H9 (cell line): Measurements from ENCODE around the gene TIMM13. TPM values are rescaled to one million over a fixed set of nuclear protein-coding genes. Genes with fewer than 3 reads are reported as not detected.

Experiments
- DNase-seq: peaks from one replicate; pipeline ENCODE4 v3.0.0-alpha.2; 2017
- H2AFZ ChIP-seq: one replicate; pipeline ENCODE4 v1.6.1; 2013; ENCODE audit warnings: mild to moderate bottlenecking, low read length, control low read depth, moderate library complexity
- H2AK5ac ChIP-seq: 2 replicates; pipeline ENCODE4 v1.6.1; 2013; ENCODE audit warnings: low read length, control low read depth, mixed read lengths; ENCODE audit not compliant: insufficient read length
- H2BK120ac ChIP-seq: one replicate; pipeline ENCODE4 v1.6.1; 2013; ENCODE audit warnings: low read depth, mild to moderate bottlenecking, low read length, control low read depth, inconsistent platforms; ENCODE audit not compliant: poor library complexity, severe bottlenecking
- H2BK12ac ChIP-seq: 2 replicates; pipeline ENCODE4 v1.6.1; 2013; ENCODE audit warnings: low read length, control low read depth, mixed read lengths, low read depth; ENCODE audit not compliant: insufficient read length
- H2BK15ac ChIP-seq: 2 replicates; pipeline ENCODE4 v1.6.1; 2013; ENCODE audit warnings: low read depth, low read length, control low read depth
- H2BK20ac ChIP-seq: one replicate; pipeline ENCODE4 v1.6.1; 2013; ENCODE audit warnings: low read depth, mild to moderate bottlenecking, low read length, control low read depth, inconsistent platforms; ENCODE audit not compliant: poor library complexity, severe bottlenecking
- H2BK5ac ChIP-seq: 2 replicates; pipeline ENCODE4 v1.6.1; 2013; ENCODE audit warnings: low read length, control low read depth, mixed read lengths; ENCODE audit not compliant: insufficient read length
- H3K14ac ChIP-seq: 2 replicates; pipeline ENCODE4 v1.6.1; 2013; ENCODE audit warnings: low read length, control low read depth; ENCODE audit not compliant: insufficient read depth
- H3K18ac ChIP-seq: 2 replicates; pipeline ENCODE4 v1.6.1; 2013; ENCODE audit warnings: low read depth, mild to moderate bottlenecking, mixed read lengths, low read length, control low read depth; ENCODE audit not compliant: insufficient read length
- H3K23ac ChIP-seq: 2 replicates; pipeline ENCODE4 v1.6.1; 2013; ENCODE audit warnings: low read length, control low read depth, mixed read lengths, low read depth; ENCODE audit not compliant: insufficient read length
- H3K23me2 ChIP-seq: 2 replicates; pipeline ENCODE4 v1.6.1; 2013; ENCODE audit warnings: low read depth, mild to moderate bottlenecking, mixed read lengths, low read length, control low read depth; ENCODE audit not compliant: insufficient read length, poor library complexity, severe bottlenecking
- H3K27ac ChIP-seq: 2 replicates; pipeline ENCODE4 v1.5.1; 2013; ENCODE audit warnings: low read length, control low read depth, mixed read lengths, low read depth; ENCODE audit not compliant: insufficient read length
- H3K27me3 ChIP-seq: 2 replicates; pipeline ENCODE4 v1.6.1; 2013; ENCODE audit warnings: low read length, control low read depth, inconsistent platforms; ENCODE audit not compliant: insufficient read depth
- H3K4ac ChIP-seq: 2 replicates; pipeline ENCODE4 v1.6.1; 2013; ENCODE audit warnings: low read depth, mild to moderate bottlenecking, control low read depth, inconsistent platforms, low read length, moderate library complexity
- H3K4me1 ChIP-seq: 2 replicates; pipeline ENCODE4 v1.6.1; 2013; ENCODE audit warnings: low read length, control low read depth, inconsistent platforms; ENCODE audit not compliant: insufficient read depth
- H3K4me2 ChIP-seq: 2 replicates; pipeline ENCODE4 v1.6.1; 2013; ENCODE audit warnings: low read length, control low read depth, mixed read lengths; ENCODE audit not compliant: insufficient read length, insufficient read depth
- H3K56ac ChIP-seq: 2 replicates; pipeline ENCODE4 v1.6.1; 2013; ENCODE audit warnings: low read depth, mild to moderate bottlenecking, mixed read lengths, low read length, control low read depth; ENCODE audit not compliant: insufficient read length
- H3K79me1 ChIP-seq: 2 replicates; pipeline ENCODE4 v1.6.1; 2013; ENCODE audit warnings: low read depth, mild to moderate bottlenecking, moderate library complexity, low read length, control low read depth, inconsistent platforms; ENCODE audit not compliant: insufficient read depth, poor library complexity, severe bottlenecking
- H3K79me2 ChIP-seq: 2 replicates; pipeline ENCODE4 v1.6.1; 2013; ENCODE audit warnings: low read length, control low read depth, inconsistent platforms; ENCODE audit not compliant: insufficient read depth
- H3K9ac ChIP-seq: 2 replicates; pipeline ENCODE4 v1.6.1; 2013; ENCODE audit warnings: low read length, control low read depth, mixed read lengths; ENCODE audit not compliant: insufficient read length; ENCODE audit errors: extremely low read depth
- H3K9me3 ChIP-seq: one replicate; pipeline ENCODE4 v1.6.1; 2013; ENCODE audit warnings: low read depth, low read length, inconsistent platforms; ENCODE audit not compliant: control insufficient read depth
- H3T11ph ChIP-seq: one replicate; pipeline ENCODE4 v1.6.1; 2013; ENCODE audit warnings: mild to moderate bottlenecking, low read length, control low read depth, inconsistent platforms
- H4K20me1 ChIP-seq: one replicate; pipeline ENCODE4 v1.6.1; 2013; ENCODE audit not compliant: control insufficient read depth, insufficient read length, insufficient read depth
- H4K5ac ChIP-seq: 2 replicates; pipeline ENCODE4 v1.6.1; 2013; ENCODE audit warnings: low read depth, mild to moderate bottlenecking, mixed read lengths, low read length, control low read depth; ENCODE audit not compliant: insufficient read length
- H4K8ac ChIP-seq: replicated peaks from 2 replicates; pipeline ENCODE4 v1.6.1; 2013; ENCODE audit warnings: low read length, control low read depth, mixed read lengths, low read depth; ENCODE audit not compliant: insufficient read length
- H4K91ac ChIP-seq: 2 replicates; pipeline ENCODE4 v1.6.1; 2013; ENCODE audit warnings: low read depth, mild to moderate bottlenecking, moderate library complexity, mixed read lengths, low read length, control low read depth; ENCODE audit not compliant: insufficient read length
- H3K27ac Mint-ChIP-seq, 3 experiments: 2 replicates in 2 of 3; 3 replicates in 1 of 3; pipeline ENCODE4 v1.8.0; 2020 to 2021; ENCODE audit warnings: mixed read lengths in 3 of 3, mild to moderate bottlenecking in 1 of 3, moderate library complexity in 1 of 3
- H3K27me3 Mint-ChIP-seq: 2 replicates; pipeline ENCODE4 v1.8.0; 2021; ENCODE audit warnings: low read depth, mild to moderate bottlenecking, moderate library complexity, mixed read lengths
- H3K36me3 Mint-ChIP-seq, 3 experiments: 2 replicates in 2 of 3; 3 replicates in 1 of 3; pipeline ENCODE4 v1.8.0; 2020 to 2021; ENCODE audit warnings: low read depth in 3 of 3, mixed read lengths in 3 of 3; ENCODE audit not compliant: insufficient read depth in 1 of 3
- H3K4me1 Mint-ChIP-seq, 2 experiments: 2 replicates each; pipeline ENCODE4 v1.8.0; 2020; ENCODE audit warnings: mixed read lengths in 2 of 2
- H3K4me3 Mint-ChIP-seq, 2 experiments: 2 replicates in 1 of 2; 3 replicates in 1 of 2; pipeline ENCODE4 v1.8.0; 2020 to 2021; ENCODE audit warnings: mild to moderate bottlenecking in 2 of 2, mixed read lengths in 2 of 2, moderate library complexity in 1 of 2
- H3K9me3 Mint-ChIP-seq, 2 experiments: 2 replicates in 1 of 2; 3 replicates in 1 of 2; pipeline ENCODE4 v1.8.0; 2020; ENCODE audit warnings: mild to moderate bottlenecking in 2 of 2, mixed read lengths in 2 of 2, moderate library complexity in 1 of 2
- WGBS: extraction: QIAGEN DNeasy Blood & Tissue Kit; methylation state at CpG from one replicate; pipeline ENCODE4 v1.1.7; 2013; ENCODE audit warnings: missing lambda C conversion rate, low lambda C conversion rate, mixed read lengths; ENCODE audit not compliant: insufficient read length; ENCODE audit errors: extremely low coverage; 5-methylcytosine and 5-hydroxymethylcytosine counted together
- total RNA-seq: library from RNA; stranded (reverse); gene quantifications from 2 replicates; pipeline ENCODE4 v1.2.1, GENCODE V29; 2021
- TF ChIP-seq, protein P1 (sequence below): fragments of 200-600 bp; sonication (generic); conservative IDR thresholded peaks from 3 replicates; pipeline ENCODE4 v1.8.0; 2021; ENCODE audit warnings: antibody characterized with exemption, mild to moderate bottlenecking

The TIMM13 gene
- total RNA-seq, 1 experiment from 2014 or later, result 214 TPM

DNA sequence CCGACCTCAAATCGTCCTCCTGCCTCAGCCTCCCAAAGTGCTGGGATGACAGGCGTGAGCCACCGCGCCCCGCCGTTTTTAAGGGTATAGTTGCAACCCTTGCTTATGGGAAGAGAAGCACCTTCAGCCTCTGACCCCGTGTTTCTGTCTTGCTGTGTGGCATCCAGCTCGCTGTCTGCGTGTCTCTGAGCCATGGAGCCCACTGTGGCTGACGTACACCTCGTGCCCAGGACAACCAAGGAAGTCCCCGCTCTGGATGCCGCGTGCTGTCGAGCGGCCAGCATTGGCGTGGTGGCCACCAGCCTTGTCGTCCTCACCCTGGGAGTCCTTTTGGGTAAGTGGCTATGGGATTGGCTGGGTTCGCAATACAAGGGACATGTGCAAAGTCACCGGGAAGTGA lies 37.8 kb downstream of the TIMM13 start:
- H4K91ac ChIP-seq, result no peak overlapping the region
- no peak overlapping the region for H3T11ph ChIP-seq
- H3K9ac ChIP-seq, result no peak overlapping the region
- Mint-ChIP-seq H3K4me1 (peaks cover 0 to 3% of the 10 kb centered on the region in 2 experiments; a peak in 2 of 4 replicates), H3K9me3 (0 out of 5 replicates have a peak, but pooled peaks cover 0 to 4% of the 10 kb centered on the region in 2 experiments), H3K36me3 (no peaks in the 10 kb centered on the region), H3K4me3 (no peak overlapping the region), H3K27ac (no peak overlapping the region; a peak in 1 of 7 replicates), H3K27me3 (peaks cover 46% of the 10 kb centered on the region)
- no peaks in the 10 kb centered on the region for H4K20me1 ChIP-seq
- H4K8ac ChIP-seq, result no peak overlapping the region
- no peak overlapping the region for H2BK5ac ChIP-seq
- H3K23me2 ChIP-seq, result no peaks in the 10 kb centered on the region
- no peak overlapping the region for H3K27ac ChIP-seq
- no peak overlapping the region for H3K23ac ChIP-seq
- H3K27me3 ChIP-seq, result no peaks in the 10 kb centered on the region; the same call in 1 of the 2 replicates
- no peaks in the 10 kb centered on the region for H3K79me2 ChIP-seq
- TF ChIP-seq, protein P1, sequence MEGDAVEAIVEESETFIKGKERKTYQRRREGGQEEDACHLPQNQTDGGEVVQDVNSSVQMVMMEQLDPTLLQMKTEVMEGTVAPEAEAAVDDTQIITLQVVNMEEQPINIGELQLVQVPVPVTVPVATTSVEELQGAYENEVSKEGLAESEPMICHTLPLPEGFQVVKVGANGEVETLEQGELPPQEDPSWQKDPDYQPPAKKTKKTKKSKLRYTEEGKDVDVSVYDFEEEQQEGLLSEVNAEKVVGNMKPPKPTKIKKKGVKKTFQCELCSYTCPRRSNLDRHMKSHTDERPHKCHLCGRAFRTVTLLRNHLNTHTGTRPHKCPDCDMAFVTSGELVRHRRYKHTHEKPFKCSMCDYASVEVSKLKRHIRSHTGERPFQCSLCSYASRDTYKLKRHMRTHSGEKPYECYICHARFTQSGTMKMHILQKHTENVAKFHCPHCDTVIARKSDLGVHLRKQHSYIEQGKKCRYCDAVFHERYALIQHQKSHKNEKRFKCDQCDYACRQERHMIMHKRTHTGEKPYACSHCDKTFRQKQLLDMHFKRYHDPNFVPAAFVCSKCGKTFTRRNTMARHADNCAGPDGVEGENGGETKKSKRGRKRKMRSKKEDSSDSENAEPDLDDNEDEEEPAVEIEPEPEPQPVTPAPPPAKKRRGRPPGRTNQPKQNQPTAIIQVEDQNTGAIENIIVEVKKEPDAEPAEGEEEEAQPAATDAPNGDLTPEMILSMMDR, result no peak
- no peak overlapping the region; the same call in 1 of the 2 replicates for H3K14ac ChIP-seq
- H3K79me1 ChIP-seq, result no peaks in the 10 kb centered on the region
- H3K9me3 ChIP-seq, result no peaks in the 10 kb centered on the region
- no peak overlapping the region for H3K18ac ChIP-seq
- no peak overlapping the region for H4K5ac ChIP-seq
- H3K4ac ChIP-seq, result no peak overlapping the region
- H3K4me2 ChIP-seq, result no peak overlapping the region
- H3K4me1 ChIP-seq, result no peaks in the 10 kb centered on the region; the same call in 1 of the 2 replicates
- H3K56ac ChIP-seq, result peak overlapping the region; percentile 65
- no peak overlapping the region for H2BK20ac ChIP-seq
- peak overlapping the region; percentile 1; the same call in 1 of the 2 replicates for H2BK15ac ChIP-seq
- no peak overlapping the region for H2AK5ac ChIP-seq
- no CpG with 5 or more reads among the region's 21 CpGs for WGBS
- no peak for DNase-seq
- H2BK12ac ChIP-seq, result no peak overlapping the region
- peak overlapping the region; percentile 39 for H2BK120ac ChIP-seq
- no peak overlapping the region for H2AFZ ChIP-seq
